Measurements from ENCODE around the gene KCNQ1. TPM values are rescaled to one million over a fixed set of nuclear protein-coding genes. Genes with fewer than 3 reads are reported as not detected.

The KCNQ1 gene
- total RNA-seq, 4 donors from 2014 or later = 5.6 to 46.8 (median 24.6) TPM

- peaks cover 0 to 7% (median 0%) of the 10 kb centered on the region in 4 donors for H3K36me3 ChIP-seq
- no peak for TF ChIP-seq POLR2A (IDR thresholded peaks at IDR 0.05)
- no peak for TF ChIP-seq POLR2AphosphoS5 (IDR thresholded peaks at IDR 0.05)
- no peak for TF ChIP-seq CTCF (IDR thresholded peaks at IDR 0.05)
- no peak for TF ChIP-seq EP300 (IDR thresholded peaks at IDR 0.05; ENCODE audit: low read depth)
- no peak overlapping the region for H3K27ac ChIP-seq
- H3K27me3 ChIP-seq = no peaks in the 10 kb centered on the region
- no peaks in the 10 kb centered on the region for H3K4me1 ChIP-seq
- peaks cover 70 to 92% of the 10 kb centered on the region in 2 donors for H3K9me3 ChIP-seq
- no peak for DNase-seq
- intact Hi-C loops (cut with DNase I; ENCODE audit: low total_unique reads) = no loop called here
- no peak overlapping the region for H3K4me3 ChIP-seq
- WGBS, 2 donors (ENCODE audit: low coverage in 1 of 2) = 72 to 92% methylated on average over 2 to 3 of the region's 3 CpGs
- in situ Hi-C loops (cut with MboI; ENCODE audit: low pct_ligation_motif_present in 1 of 4, low pct_unique_long_range_greater_than_20kb in 1 of 4, low sequenced_read_pairs in 3 of 4) = no loop called here
These were observed 198.9 kb downstream of the KCNQ1 start for GRCh38 chr11:2643746-2644145.

GRCh38 chr11:2644844-2645778, 200.3 kb downstream of the KCNQ1 start:
- 95% methylated on average over 4 of the region's 4 CpGs; no CpG with 5 or more reads in 1 of the 2 donors for WGBS, 2 donors (ENCODE audit: low coverage in 1 of 2)
- peaks cover 0 to 7% (median 0%) of the 10 kb centered on the region in 4 donors for H3K36me3 ChIP-seq
- in situ Hi-C loops (cut with MboI; ENCODE audit: low pct_ligation_motif_present in 1 of 4, low pct_unique_long_range_greater_than_20kb in 1 of 4, low sequenced_read_pairs in 3 of 4) = no loop called here
- H3K27ac ChIP-seq = no peak overlapping the region
- H3K9me3 ChIP-seq = peaks cover 73 to 94% of the 10 kb centered on the region in 2 donors
- H3K27me3 ChIP-seq = no peaks in the 10 kb centered on the region
- intact Hi-C loops (cut with DNase I; ENCODE audit: low total_unique reads) = no loop called here
- no peaks in the 10 kb centered on the region for H3K4me1 ChIP-seq
- no peak for DNase-seq
- no peak overlapping the region for H3K4me3 ChIP-seq
- no peak for TF ChIP-seq EP300 (IDR thresholded peaks at IDR 0.05; ENCODE audit: low read depth)
- TF ChIP-seq POLR2AphosphoS5 (IDR thresholded peaks at IDR 0.05) = no peak
- no peak for TF ChIP-seq CTCF (IDR thresholded peaks at IDR 0.05)

- Histone ChIP-seq H3K4me3 (no peak overlapping the region), H3K9me3 (peaks cover 72 to 94% of the 10 kb centered on the region in 2 donors)
- intact Hi-C loops (cut with DNase I; ENCODE audit: low total_unique reads) = no loop called here
These were observed 200.9 kb downstream of the KCNQ1 start for GRCh38 chr11:2645779-2646118.

More at GRCh38 chr11:2645779-2646118, 200.9 kb downstream of the KCNQ1 start:
- no peaks in the 10 kb centered on the region for H3K27me3 ChIP-seq
- TF ChIP-seq POLR2AphosphoS5 (IDR thresholded peaks at IDR 0.05) = no peak
- TF ChIP-seq CTCF (IDR thresholded peaks at IDR 0.05) = no peak
- no peak for TF ChIP-seq EP300 (IDR thresholded peaks at IDR 0.05; ENCODE audit: low read depth)
- no peak for TF ChIP-seq POLR2A (IDR thresholded peaks at IDR 0.05)
- H3K27ac ChIP-seq = no peak overlapping the region
- DNase-seq = no peak
- in situ Hi-C loops (cut with MboI; ENCODE audit: low pct_ligation_motif_present in 1 of 4, low pct_unique_long_range_greater_than_20kb in 1 of 4, low sequenced_read_pairs in 3 of 4) = no loop called here
- H3K4me1 ChIP-seq = no peaks in the 10 kb centered on the region
- 95 to 100% methylated on average over 1 of the region's 1 CpG for WGBS, 2 donors (ENCODE audit: low coverage in 1 of 2)
- H3K36me3 ChIP-seq = peaks cover 0 to 6% (median 0%) of the 10 kb centered on the region in 4 donors
